Chondrocyte (in vitro differentiated cells): ENCODE results near the gene SYNJ2. TPM values are rescaled to one million over a fixed set of nuclear protein-coding genes. Genes with fewer than 3 reads are reported as not detected.

ENCODE experiments used
- DNase-seq: peaks from one replicate; pipeline ENCODE4 v3.0.0; 2021; ENCODE audit warnings: mixed read lengths, low spot score
- H3K27ac Mint-ChIP-seq: one replicate; pipeline ENCODE4 v1.8.0; 2021; ENCODE audit warnings: mild to moderate bottlenecking, moderate library complexity, mixed read lengths; ENCODE audit not compliant: unreplicated experiment
- H3K27me3 Mint-ChIP-seq: 2 replicates; pipeline ENCODE4 v1.8.0; 2021; ENCODE audit warnings: low read depth, mixed read lengths
- H3K36me3 Mint-ChIP-seq: 2 replicates; pipeline ENCODE4 v1.8.0; 2021; ENCODE audit warnings: low read depth, mixed read lengths
- H3K4me1 Mint-ChIP-seq: 2 replicates; pipeline ENCODE4 v1.8.0; 2021; ENCODE audit warnings: low read depth, mild to moderate bottlenecking, mixed read lengths
- H3K4me3 Mint-ChIP-seq: one replicate; pipeline ENCODE4 v1.8.0; 2021; ENCODE audit warnings: mild to moderate bottlenecking, moderate library complexity, mixed read lengths; ENCODE audit not compliant: unreplicated experiment
- H3K9me3 Mint-ChIP-seq: 2 replicates; pipeline ENCODE4 v1.8.0; 2021; ENCODE audit warnings: low read depth, mixed read lengths
- CTCF ChIP-seq: fragments of 200-600 bp; sonication (generic); IDR thresholded peaks from 2 replicates; pipeline ENCODE4 v1.5.0; 2021; ENCODE audit warnings: antibody characterized with exemption, mild to moderate bottlenecking, moderate library complexity
- total RNA-seq: library from RNA; stranded (reverse); gene quantifications from 3 replicates; pipeline ENCODE4 v1.2.1, GENCODE V29; 2021

Gene SYNJ2
- total RNA-seq, 1 donor from 2014 or later, result 53.1 TPM

- Mint-ChIP-seq H3K36me3 (peaks cover 19% of the 10 kb centered on the region), H3K4me3 (no peak overlapping the region), H3K27me3 (no peaks in the 10 kb centered on the region), H3K9me3 (peaks cover 3% of the 10 kb centered on the region), H3K4me1 (no peaks in the 10 kb centered on the region), H3K27ac (no peak overlapping the region)
- no peak for DNase-seq
- TF ChIP-seq CTCF, result no peak
Observed at GRCh38 chr6:158122048-158122447, 140.4 kb downstream of the SYNJ2 start.

GRCh38 chr6:158124288-158124687, 142.6 kb downstream of the SYNJ2 start:
- no peak for DNase-seq
- H3K27me3 Mint-ChIP-seq, result no peaks in the 10 kb centered on the region
- no peak overlapping the region for H3K4me3 Mint-ChIP-seq
- no peak for TF ChIP-seq CTCF
- peaks cover 26% of the 10 kb centered on the region for H3K36me3 Mint-ChIP-seq
- no peaks in the 10 kb centered on the region for H3K4me1 Mint-ChIP-seq
- H3K9me3 Mint-ChIP-seq, result peaks cover 3% of the 10 kb centered on the region
- no peak overlapping the region for H3K27ac Mint-ChIP-seq

- DNase-seq, result no peak
- Mint-ChIP-seq H3K4me1 (no peaks in the 10 kb centered on the region), H3K9me3 (peaks cover 3% of the 10 kb centered on the region), H3K27ac (no peak overlapping the region), H3K36me3 (peaks cover 25% of the 10 kb centered on the region), H3K27me3 (no peaks in the 10 kb centered on the region), H3K4me3 (no peak overlapping the region)
- no peak for TF ChIP-seq CTCF
Observed at GRCh38 chr6:158125271-158125670, 143.6 kb downstream of the SYNJ2 start.

- DNase-seq, result no peak
- Mint-ChIP-seq H3K27me3 (no peaks in the 10 kb centered on the region), H3K9me3 (no peaks in the 10 kb centered on the region), H3K36me3 (peaks cover 9% of the 10 kb centered on the region), H3K4me3 (no peak overlapping the region), H3K4me1 (no peaks in the 10 kb centered on the region), H3K27ac (no peak overlapping the region)
- peak; percentile 79 for TF ChIP-seq CTCF
Observed at GRCh38 chr6:158131926-158132325, 150.3 kb downstream of the SYNJ2 start.

GRCh38 chr6:158142789-158143188, 161.1 kb downstream of the SYNJ2 start:
- DNase-seq, result no peak
- peaks cover 35% of the 10 kb centered on the region for H3K36me3 Mint-ChIP-seq

More at GRCh38 chr6:158142789-158143188, 161.1 kb downstream of the SYNJ2 start:
- peaks cover 7% of the 10 kb centered on the region for H3K4me1 Mint-ChIP-seq
- H3K27me3 Mint-ChIP-seq, result no peaks in the 10 kb centered on the region
- TF ChIP-seq CTCF, result no peak
- H3K9me3 Mint-ChIP-seq, result no peaks in the 10 kb centered on the region
- no peak overlapping the region for H3K27ac Mint-ChIP-seq
- no peak overlapping the region for H3K4me3 Mint-ChIP-seq
